Psoas muscle (tissue), 8 donors: Measurements from ENCODE around the gene MCIDAS. TPM values are rescaled to one million over a fixed set of nuclear protein-coding genes. Genes with fewer than 3 reads are reported as not detected.

Source experiments
- ATAC-seq, 4 donors: fragments of 200-7000 bp; cut with Tn5 transposase; one replicate each; pipeline ENCODE4 v1.9.1; 2020; ENCODE audit warnings: moderate library complexity in 3 of 4, mild to moderate bottlenecking in 2 of 4
- DNase-seq, 2 donors: peaks; one replicate each; pipeline ENCODE4 v3.0.0-alpha.2; 2020
- H3K27ac ChIP-seq: fragments of 200-600 bp; one replicate; pipeline ENCODE4 v1.8.0; 2022
- H3K27me3 ChIP-seq, 3 donors: fragments of 200-600 bp in 1 of 3; one replicate each; pipeline versions ENCODE4 v1.6.1 to v1.8.0; 2013 to 2022; ENCODE audit warnings: low read length in 2 of 3, mild to moderate bottlenecking in 2 of 3, moderate library complexity in 1 of 3; ENCODE audit not compliant: insufficient read depth in 3 of 3
- H3K36me3 ChIP-seq, 2 donors: fragments of 200-600 bp in 1 of 2; one replicate each; pipeline versions ENCODE4 v1.6.1 to v1.8.0; 2013 to 2022; ENCODE audit warnings: low read depth in 1 of 2, mild to moderate bottlenecking in 1 of 2, moderate library complexity in 1 of 2; ENCODE audit not compliant: insufficient read depth in 1 of 2
- H3K4me1 ChIP-seq: fragments of 200-600 bp; one replicate; pipeline ENCODE4 v1.8.0; 2022
- H3K4me3 ChIP-seq: fragments of 200-600 bp; one replicate; pipeline ENCODE4 v1.8.0; 2022; ENCODE audit warnings: mild to moderate bottlenecking
- H3K9me3 ChIP-seq: fragments of 200-600 bp; one replicate; pipeline ENCODE4 v1.8.0; 2022
- CTCF ChIP-seq: fragments of 200-600 bp; IDR thresholded peaks from one replicate; pipeline ENCODE4 v1.8.0; 2022; ENCODE audit warnings: antibody characterized with exemption
- WGBS, 3 donors: extraction: QIAGEN DNeasy Blood & Tissue Kit; methylation state at CpG; one replicate each; pipeline versions ENCODE4 v1.1.6 to v1.1.7; 2013; 5-methylcytosine and 5-hydroxymethylcytosine counted together
- intact Hi-C, 2 donors: fragments of 100-400 bp; cut with DNase I; formaldehyde crosslinking; loops; one replicate each; pipeline versions ENCODE4 v1.11.0 to v1.14.2; 2022
- polyA plus RNA-seq, 3 donors: library from polyadenylated mRNA; stranded (reverse); fragments of 200-250 nt; gene quantifications; one replicate each; pipeline ENCODE4 v1.2.3, GENCODE V29; 2013
- total RNA-seq, 4 donors: library from RNA; stranded (reverse); fragmentation: NEBNext Ultra II Directional in 2 of 4; extraction: Animal tissue kit (Norgen Biotek cat#: 25700) in 2 of 4; gene quantifications; one replicate each; pipeline versions ENCODE4 v1.2.1 to v1.2.4, GENCODE V29; 2021 to 2023
- donor health status: healthy with polysubstance abuse.
- donor health status: DM: no; HTN: no; CAD: no; lungs with moderate emphysema.
- donor health status: Bipolar disorder and iron deficiency.
- donor health status: healthy.
- donor health status: DM: yes; HTN: yes; CAD: no.
- donor health status: DM: no; HTN: no; CAD: no.
- donor health status: DM: no; HTN: no; CAD: no.
- donor health status: DM: yes; HTN: yes; CAD: no.

The MCIDAS gene
- total and polyA plus RNA-seq, 7 donors, result not detected

GRCh38 chr5:55220433-55221185 lies 6.5 kb downstream of the MCIDAS start:
- no peak for TF ChIP-seq CTCF
- DNase-seq (peak in 1 of 2 donors; percentile 40), ATAC-seq (peak in 3 of 4 donors; percentile 13 to 46 (median 44))
- H3K27me3 ChIP-seq, result peaks cover 11 to 78% (median 40%) of the 10 kb centered on the region in 3 donors
- no peaks in the 10 kb centered on the region for H3K36me3 ChIP-seq
- H3K27ac ChIP-seq, result no peak overlapping the region
- intact Hi-C loops, result no loop called here
- WGBS, 3 donors, result 6 to 8% (median 8%) methylated on average over 60 to 62 of the region's 62 CpGs
- no peaks in the 10 kb centered on the region for H3K9me3 ChIP-seq
- H3K4me1 ChIP-seq, result peaks cover 7% of the 10 kb centered on the region
- H3K4me3 ChIP-seq, result peak overlapping the region; percentile 51

GRCh38 chr5:55219770-55220169 lies 7.3 kb downstream of the MCIDAS start:
- peaks cover 7% of the 10 kb centered on the region for H3K4me1 ChIP-seq
- no peak for TF ChIP-seq CTCF
- WGBS, 3 donors, result 94 to 98% (median 97%) methylated on average over 3 of the region's 3 CpGs
- H3K4me3 ChIP-seq, result no peak overlapping the region
- intact Hi-C loops, result no loop called here
- H3K9me3 ChIP-seq, result no peaks in the 10 kb centered on the region
- no peak for DNase-seq
- peaks cover 8 to 70% (median 31%) of the 10 kb centered on the region in 3 donors for H3K27me3 ChIP-seq
- H3K27ac ChIP-seq, result no peak overlapping the region
- no peak for ATAC-seq
- no peaks in the 10 kb centered on the region for H3K36me3 ChIP-seq

- H3K4me1 ChIP-seq, result peaks cover 7% of the 10 kb centered on the region
- peaks cover 8 to 62% (median 29%) of the 10 kb centered on the region in 3 donors for H3K27me3 ChIP-seq
- no peak for ATAC-seq
- no peak overlapping the region for H3K27ac ChIP-seq
- WGBS, 3 donors, result 48 to 53% (median 49%) methylated on average over 4 of the region's 4 CpGs
- intact Hi-C loops, result no loop called here
- no peak for DNase-seq
- no peak for TF ChIP-seq CTCF
- H3K36me3 ChIP-seq, result no peaks in the 10 kb centered on the region
- H3K4me3 ChIP-seq, result no peak overlapping the region
- no peaks in the 10 kb centered on the region for H3K9me3 ChIP-seq
Observed at GRCh38 chr5:55218967-55219366, 8.1 kb downstream of the MCIDAS start.

GRCh38 chr5:55211184-55211874 lies 15.8 kb downstream of the MCIDAS start:
- no peak overlapping the region for H3K4me3 ChIP-seq
- no peaks in the 10 kb centered on the region for H3K4me1 ChIP-seq
- H3K36me3 ChIP-seq, result no peaks in the 10 kb centered on the region
- WGBS, 3 donors, result 78 to 85% (median 83%) methylated on average over 2 of the region's 2 CpGs
- H3K27me3 ChIP-seq, result peaks cover 0 to 11% (median 0%) of the 10 kb centered on the region in 3 donors
- no peaks in the 10 kb centered on the region for H3K9me3 ChIP-seq
- intact Hi-C loops, result no loop called here
- ATAC-seq (no peak), DNase-seq (no peak)
- no peak overlapping the region for H3K27ac ChIP-seq
- TF ChIP-seq CTCF, result no peak
